Esophagus muscularis mucosa (tissue), 4 donors: ENCODE results near the gene MX1. TPM values are rescaled to one million over a fixed set of nuclear protein-coding genes. Genes with fewer than 3 reads are reported as not detected.

Experiments used
- DNase-seq: peaks from one replicate; pipeline ENCODE4 v3.0.0-alpha.2; 2017; ENCODE audit errors: extremely low spot score
- H3K27ac ChIP-seq, 4 donors: fragments of 200-600 bp; sonication (generic); replicated peaks in 1 of 4; 1 replicate in 3 of 4; 2 replicates in 1 of 4; pipeline ENCODE4 v1.5.1; 2016 to 2019; ENCODE audit warnings: mild to moderate bottlenecking in 1 of 4
- H3K27me3 ChIP-seq, 4 donors: fragments of 200-600 bp; sonication (generic); one replicate each; pipeline versions ENCODE4 v1.5.1 to v1.6.0; 2016 to 2019
- H3K36me3 ChIP-seq, 4 donors: fragments of 200-600 bp; sonication (generic); one replicate each; pipeline ENCODE4 v1.5.1; 2016 to 2019
- H3K4me1 ChIP-seq, 4 donors: fragments of 200-600 bp; sonication (generic); one replicate each; pipeline ENCODE4 v1.5.1; 2016 to 2019
- H3K4me3 ChIP-seq, 4 donors: fragments of 200-600 bp; sonication (generic); 1 replicate in 2 of 4; 2 replicates in 2 of 4; pipeline ENCODE4 v1.5.1; 2016 to 2019; ENCODE audit warnings: mild to moderate bottlenecking in 4 of 4, moderate library complexity in 1 of 4
- H3K9me3 ChIP-seq, 4 donors: fragments of 200-600 bp; sonication (generic); 1 replicate in 3 of 4; 2 replicates in 1 of 4; pipeline ENCODE4 v1.5.1; 2016 to 2019
- CTCF ChIP-seq, 3 experiments: fragments of 200-600 bp in 2 of 3; fragments of 450-650 bp in 1 of 3; sonication (generic) in 2 of 3; IDR thresholded peaks; one replicate each; pipeline ENCODE4 v1.5.1; 2017 to 2019; ENCODE audit warnings: antibody characterized with exemption in 3 of 3, mild to moderate bottlenecking in 2 of 3, moderate library complexity in 1 of 3
- EP300 ChIP-seq: sonication (generic); formaldehyde crosslinking; IDR thresholded peaks from one replicate; pipeline ENCODE4 v1.6.1; 2017; ENCODE audit warnings: antibody characterized with exemption
- POLR2A ChIP-seq: fragments of 450-650 bp; IDR thresholded peaks from one replicate; pipeline ENCODE4 v1.6.1; 2017; ENCODE audit warnings: antibody characterized with exemption, moderate library complexity, mild to moderate bottlenecking, low read depth
- POLR2AphosphoS5 ChIP-seq, 2 donors: sonication (generic); formaldehyde crosslinking; IDR thresholded peaks; one replicate each; pipeline ENCODE4 v1.6.1; 2017; ENCODE audit warnings: antibody characterized with exemption in 2 of 2
- WGBS: methylation state at CpG from one replicate; pipeline ENCODE4 v1.1.5; 2018; 5-methylcytosine and 5-hydroxymethylcytosine counted together
- intact Hi-C: fragments of 100-400 bp; cut with DNase I; formaldehyde crosslinking; loops from one replicate; pipeline ENCODE4 v1.15.1; 2023
- total RNA-seq, 4 donors: library from RNA; depleted of rRNA; stranded (reverse); fragments of >200 nt; gene quantifications; one replicate each; pipeline versions ENCODE4 v1.1.0 to v1.2.1, GENCODE V29; 2016

MX1 gene
- total RNA-seq, 4 donors from 2014 or later = 13.8 to 34.6 (median 22.2) TPM

DNA sequence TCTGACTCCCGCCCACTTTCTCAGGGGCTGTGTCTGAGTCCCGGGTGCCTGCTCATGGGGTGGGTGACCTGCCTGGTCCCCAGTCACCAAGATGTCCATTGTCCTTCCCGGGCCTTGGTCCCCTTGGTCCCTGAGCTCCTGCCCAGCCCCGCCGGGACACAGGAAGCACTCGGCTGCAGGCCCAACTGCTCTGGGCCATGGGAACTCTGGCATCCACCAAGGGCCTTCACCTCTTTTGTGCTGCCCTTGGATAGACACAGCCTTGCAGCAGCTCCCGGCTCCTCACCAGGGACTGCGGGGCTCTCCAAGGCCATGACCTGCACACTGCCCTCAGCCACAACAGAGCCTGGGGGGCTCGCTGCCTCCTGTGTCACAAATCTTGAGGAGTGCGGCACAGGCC is 22.1 kb upstream of the MX1 start:
- H3K4me1 ChIP-seq = no peaks in the 10 kb centered on the region
- intact Hi-C loops = no loop called here
- H3K4me3 ChIP-seq = no peak overlapping the region
- no peak overlapping the region for H3K27ac ChIP-seq
- no peaks in the 10 kb centered on the region for H3K9me3 ChIP-seq
- TF ChIP-seq CTCF (IDR thresholded peaks at IDR 0.05) (no peak), POLR2A (no peak), POLR2AphosphoS5 (IDR thresholded peaks at IDR 0.05) (no peak), EP300 (no peak)
- 95% methylated on average over 7 of the region's 10 CpGs for WGBS
- DNase-seq = no peak
- H3K27me3 ChIP-seq = peaks cover 0 to 8% (median 0%) of the 10 kb centered on the region in 4 donors
- peaks cover 0 to 88% (median 57%) of the 10 kb centered on the region in 4 donors for H3K36me3 ChIP-seq

DNA sequence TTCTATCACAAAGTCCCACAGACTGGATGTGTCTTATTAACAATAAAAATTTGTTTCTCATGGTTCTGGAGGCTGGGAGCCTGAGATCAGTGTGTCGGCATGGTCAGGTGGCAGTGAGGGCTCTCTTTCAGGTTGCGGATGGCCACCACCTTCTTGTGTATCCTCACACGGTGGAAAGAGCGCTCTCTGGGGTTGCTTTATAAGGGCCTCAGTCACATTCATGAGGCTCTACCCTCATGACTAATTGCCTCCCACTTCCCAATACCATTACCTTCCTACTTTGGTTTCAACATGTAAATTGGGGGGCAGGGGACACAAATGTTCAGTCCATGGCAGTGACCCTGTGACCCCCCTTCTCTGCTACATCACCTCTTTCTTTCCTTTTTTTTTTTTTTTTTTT is 20.7 kb upstream of the MX1 start:
- DNase-seq = no peak
- H3K9me3 ChIP-seq = no peaks in the 10 kb centered on the region
- TF ChIP-seq EP300 = no peak
- TF ChIP-seq CTCF (IDR thresholded peaks at IDR 0.05) = no peak
- TF ChIP-seq POLR2A = no peak
- TF ChIP-seq POLR2AphosphoS5 (IDR thresholded peaks at IDR 0.05) = no peak
- intact Hi-C loops = no loop called here
- WGBS = 92% methylated on average over 4 of the region's 4 CpGs
- H3K4me3 ChIP-seq = no peak overlapping the region
- H3K4me1 ChIP-seq = no peaks in the 10 kb centered on the region
- H3K27me3 ChIP-seq = peaks cover 0 to 8% (median 0%) of the 10 kb centered on the region in 4 donors
- no peak overlapping the region for H3K27ac ChIP-seq
- peaks cover 0 to 77% (median 56%) of the 10 kb centered on the region in 4 donors for H3K36me3 ChIP-seq

- H3K36me3 ChIP-seq = peaks cover 0 to 70% (median 51%) of the 10 kb centered on the region in 4 donors
- H3K4me1 ChIP-seq = no peaks in the 10 kb centered on the region
- H3K27me3 ChIP-seq = peaks cover 0 to 8% (median 0%) of the 10 kb centered on the region in 4 donors
- H3K4me3 ChIP-seq = no peak overlapping the region
- H3K9me3 ChIP-seq = peaks cover 0 to 8% (median 0%) of the 10 kb centered on the region in 4 donors
- H3K27ac ChIP-seq = no peak overlapping the region
- WGBS = 81% methylated on average over 6 of the region's 6 CpGs
- intact Hi-C loops = no loop called here
- no peak for DNase-seq
- TF ChIP-seq EP300 (no peak), POLR2A (no peak), POLR2AphosphoS5 (IDR thresholded peaks at IDR 0.05) (no peak), CTCF (IDR thresholded peaks at IDR 0.05) (no peak)
These were observed 19.7 kb upstream of the MX1 start for GRCh38 chr21:41406340-41406739.

DNA sequence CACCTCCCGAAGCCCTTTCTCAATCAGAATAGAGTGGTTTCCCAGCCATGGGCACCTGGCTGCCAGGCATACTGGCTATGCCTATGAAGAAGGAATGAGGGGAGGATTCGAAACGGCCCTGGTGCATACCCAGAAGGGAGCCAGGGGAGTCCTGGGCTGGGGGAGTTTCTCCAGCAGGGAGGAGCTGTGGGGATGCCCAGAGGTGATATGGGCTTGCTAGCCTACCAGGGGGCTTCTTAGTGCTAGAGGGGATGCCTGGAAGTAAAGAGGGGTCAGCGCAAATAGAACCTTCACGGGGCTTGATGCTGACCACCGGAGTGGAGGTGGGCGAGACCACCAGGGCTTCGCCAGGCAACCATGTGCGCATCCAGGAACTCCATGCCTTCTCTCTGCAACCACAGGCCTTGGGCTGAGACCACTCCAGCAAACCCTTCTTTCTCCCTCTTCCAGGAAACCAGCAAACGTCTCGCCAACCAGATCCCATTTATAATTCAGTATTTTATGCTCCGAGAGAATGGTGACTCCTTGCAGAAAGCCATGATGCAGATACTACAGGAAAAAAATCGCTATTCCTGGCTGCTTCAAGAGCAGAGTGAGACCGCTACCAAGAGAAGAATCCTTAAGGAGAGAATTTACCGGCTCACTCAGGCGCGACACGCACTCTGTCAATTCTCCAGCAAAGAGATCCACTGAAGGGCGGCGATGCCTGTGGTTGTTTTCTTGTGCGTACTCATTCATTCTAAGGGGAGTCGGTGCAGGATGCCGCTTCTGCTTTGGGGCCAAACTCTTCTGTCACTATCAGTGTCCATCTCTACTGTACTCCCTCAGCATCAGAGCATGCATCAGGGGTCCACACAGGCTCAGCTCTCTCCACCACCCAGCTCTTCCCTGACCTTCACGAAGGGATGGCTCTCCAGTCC is 18.2 kb upstream of the MX1 start:
- DNase-seq = no peak
- Histone ChIP-seq H3K4me3 (no peak overlapping the region), H3K9me3 (peaks cover 0 to 8% (median 3%) of the 10 kb centered on the region in 4 donors), H3K4me1 (no peaks in the 10 kb centered on the region), H3K27me3 (peaks cover 0 to 8% (median 0%) of the 10 kb centered on the region in 4 donors), H3K27ac (no peak overlapping the region), H3K36me3 (peaks cover 0 to 59% (median 41%) of the 10 kb centered on the region in 4 donors)
- TF ChIP-seq POLR2A = no peak
- TF ChIP-seq POLR2AphosphoS5 (IDR thresholded peaks at IDR 0.05) = no peak
- no peak for TF ChIP-seq CTCF (IDR thresholded peaks at IDR 0.05)
- no peak for TF ChIP-seq EP300
- intact Hi-C loops = no loop called here
- 91% methylated on average over 24 of the region's 24 CpGs for WGBS
